SK-N-MC (cell line): Measurements from ENCODE around the gene TEKTIP1.
"Not testable (repeated sequence)": the region's sequence is repeated elsewhere in the genome, so short reads cannot be mapped to it uniquely, and the experiment has no call there.

Experiments
- DNase-seq: peaks from one replicate; pipeline ENCODE4 v3.0.0-alpha.2; 2011; ENCODE audit warnings: low read depth, low spot score
- H3K27ac ChIP-seq: fragments of 200-600 bp; sonication (generic); 2 replicates; pipeline ENCODE4 v1.5.1; 2016; ENCODE audit warnings: mixed run types
- H3K36me3 ChIP-seq: fragments of 200-600 bp; sonication (generic); 2 replicates; pipeline ENCODE4 v1.6.1; 2017; ENCODE audit warnings: antibody characterized with exemption, low read length, mixed read lengths; ENCODE audit not compliant: insufficient read depth
- H3K4me3 ChIP-seq: fragments of 200-600 bp; sonication (generic); 2 replicates; pipeline ENCODE4 v1.5.1; 2016
- H3K9ac ChIP-seq: fragments of 200-600 bp; sonication (generic); 2 replicates; pipeline ENCODE4 v1.8.0; 2017; ENCODE audit warnings: mixed run types, mixed read lengths; ENCODE audit not compliant: insufficient read length
- H3K9me3 ChIP-seq: fragments of 200-600 bp; sonication (generic); 2 replicates; pipeline ENCODE4 v1.6.1; 2017; ENCODE audit warnings: low read depth, mild to moderate bottlenecking, antibody characterized with exemption, low read length, moderate library complexity, mixed read lengths
- EZH2 ChIP-seq: fragments of 200-600 bp; sonication (generic); IDR thresholded peaks from one replicate; pipeline ENCODE4 v1.6.1; 2017; ENCODE audit warnings: antibody characterized with exemption
- FOXP2 ChIP-seq: optimal IDR thresholded peaks from 2 replicates; pipeline ENCODE3; 2011; ENCODE audit warnings: mild to moderate bottlenecking, moderate library complexity; ENCODE audit not compliant: insufficient read depth; ENCODE audit errors: extremely low read length, control extremely low read depth
- POLR2AphosphoS5 ChIP-seq: IDR thresholded peaks from 2 replicates; pipeline ENCODE4 v1.6.1; 2012; ENCODE audit warnings: mild to moderate bottlenecking, low read depth, low read length, borderline replicate concordance

Gene TEKTIP1

GRCh38 chr19:3506384-3507340 is 32.3 kb upstream of the TEKTIP1 start:
- DNase-seq: no peak
- Histone ChIP-seq H3K9me3 (no peaks in the 10 kb centered on the region), H3K36me3 (peaks cover 21% of the 10 kb centered on the region; the same call in 1 of the 2 replicates), H3K9ac (peak overlapping the region; percentile 96), H3K27ac (peak overlapping the region; percentile 50; the same call in 1 of the 2 replicates), H3K4me3 (peak overlapping the region; percentile 93)
- TF ChIP-seq FOXP2 (no peak), POLR2AphosphoS5 (no peak), EZH2 (no peak)

DNA sequence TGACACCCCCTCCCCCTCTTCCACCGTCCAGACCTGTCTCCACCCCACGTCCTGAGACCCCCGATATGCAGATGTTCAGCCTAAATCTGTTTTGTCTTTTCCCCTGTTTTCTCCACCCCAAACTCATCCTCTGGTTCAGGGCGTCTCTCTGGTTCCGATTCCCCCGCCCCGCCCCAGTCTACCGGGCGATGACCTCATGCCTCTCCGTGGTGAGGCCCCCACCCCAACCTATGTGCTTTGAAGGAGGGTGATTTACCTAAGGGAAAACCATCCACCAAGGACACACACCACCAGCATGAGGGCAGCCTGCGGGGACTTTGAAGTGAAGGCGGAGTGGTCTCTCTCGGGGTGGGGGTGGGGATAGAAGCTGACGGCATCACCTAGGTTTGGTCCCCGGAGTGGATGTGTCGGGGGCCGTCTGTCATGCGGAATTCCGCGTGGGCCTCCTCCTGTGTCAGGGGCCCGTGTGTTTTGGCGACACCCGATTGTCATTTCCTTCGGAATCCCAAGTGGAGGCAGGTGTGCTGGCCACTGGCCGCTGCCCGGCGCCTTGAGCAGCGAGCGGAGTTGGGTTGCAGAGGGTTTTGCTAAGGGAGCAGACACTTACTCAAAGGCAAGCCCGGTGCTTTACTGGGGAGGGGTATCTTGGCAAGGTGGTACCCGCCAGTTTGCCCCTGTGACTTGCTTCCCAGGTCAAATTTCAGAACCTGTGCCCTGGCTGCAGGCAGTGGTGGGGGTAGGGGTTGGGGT is 31.4 kb upstream of the TEKTIP1 start:
- no peak overlapping the region for H3K27ac ChIP-seq

DNA sequence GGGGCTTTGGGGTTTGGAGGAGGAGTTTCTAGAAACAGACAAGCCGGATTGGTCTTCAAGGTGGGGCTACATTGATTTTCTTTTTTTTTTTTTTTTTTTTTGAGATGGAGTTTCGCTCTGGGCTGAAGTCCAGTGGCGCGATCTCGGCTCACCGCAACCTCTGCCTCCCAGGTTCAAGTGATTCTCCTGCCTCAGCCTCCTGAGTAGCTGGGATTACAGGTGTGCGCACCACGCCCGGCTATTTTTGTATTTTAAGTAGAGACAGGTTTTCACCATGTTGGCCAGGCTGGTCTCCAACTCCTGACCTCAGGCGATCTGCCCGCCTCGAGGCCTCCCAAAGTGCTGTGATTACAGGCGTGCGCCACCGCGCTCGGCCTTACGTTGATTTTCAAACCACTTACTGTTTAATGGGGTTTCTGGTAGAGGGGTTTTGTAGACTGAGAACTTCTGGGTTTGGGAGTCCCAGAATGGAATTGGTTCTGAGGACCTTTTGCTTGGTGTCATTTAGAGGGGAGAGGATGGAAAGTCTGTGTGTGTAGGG is 30.8 kb upstream of the TEKTIP1 start:
- H3K4me3 ChIP-seq, H3K9ac ChIP-seq, DNase-seq, H3K27ac ChIP-seq, H3K9me3 ChIP-seq: not testable (repeated sequence)
- H3K36me3 ChIP-seq: peaks cover 21% of the 10 kb centered on the region; the same call in 1 of the 2 replicates

More for the DNA sequence above, 31.4 kb upstream of the TEKTIP1 start:
- no peak for DNase-seq
- H3K9me3 ChIP-seq: no peaks in the 10 kb centered on the region
- peak overlapping the region; percentile 96 for H3K9ac ChIP-seq
- H3K36me3 ChIP-seq: peaks cover 21% of the 10 kb centered on the region; the same call in 1 of the 2 replicates
- H3K4me3 ChIP-seq: peak overlapping the region; percentile 93
- no peak for TF ChIP-seq EZH2
- TF ChIP-seq FOXP2: no peak
- TF ChIP-seq POLR2AphosphoS5: no peak

- H3K4me3 ChIP-seq: no peak overlapping the region
- no peak overlapping the region for H3K9ac ChIP-seq
- TF ChIP-seq FOXP2: no peak
- TF ChIP-seq EZH2: no peak
- TF ChIP-seq POLR2AphosphoS5: no peak
- H3K36me3 ChIP-seq: peaks cover 21% of the 10 kb centered on the region; the same call in 1 of the 2 replicates
- no peaks in the 10 kb centered on the region for H3K9me3 ChIP-seq
- H3K27ac ChIP-seq: no peak overlapping the region
- DNase-seq: no peak
Measured at GRCh38 chr19:3508771-3509535, 30.0 kb upstream of the TEKTIP1 start.

- H3K36me3 ChIP-seq: peaks cover 21% of the 10 kb centered on the region; the same call in 1 of the 2 replicates
- no peak overlapping the region for H3K9ac ChIP-seq
- DNase-seq: no peak
Measured at GRCh38 chr19:3509566-3509989, 29.4 kb upstream of the TEKTIP1 start.

GRCh38 chr19:3510727-3511126 is 28.2 kb upstream of the TEKTIP1 start:
- Histone ChIP-seq H3K9me3 (no peaks in the 10 kb centered on the region), H3K36me3 (peaks cover 21% of the 10 kb centered on the region; the same call in 1 of the 2 replicates), H3K4me3 (no peak overlapping the region), H3K27ac (no peak overlapping the region), H3K9ac (no peak overlapping the region)
- TF ChIP-seq EZH2: no peak
- no peak for TF ChIP-seq POLR2AphosphoS5
- no peak for TF ChIP-seq FOXP2
- DNase-seq: no peak

More at GRCh38 chr19:3509566-3509989, 29.4 kb upstream of the TEKTIP1 start:
- Histone ChIP-seq H3K9me3 (no peaks in the 10 kb centered on the region), H3K4me3 (no peak overlapping the region), H3K27ac (no peak overlapping the region)
- TF ChIP-seq FOXP2: no peak
- TF ChIP-seq EZH2: no peak
- TF ChIP-seq POLR2AphosphoS5: no peak

DNA sequence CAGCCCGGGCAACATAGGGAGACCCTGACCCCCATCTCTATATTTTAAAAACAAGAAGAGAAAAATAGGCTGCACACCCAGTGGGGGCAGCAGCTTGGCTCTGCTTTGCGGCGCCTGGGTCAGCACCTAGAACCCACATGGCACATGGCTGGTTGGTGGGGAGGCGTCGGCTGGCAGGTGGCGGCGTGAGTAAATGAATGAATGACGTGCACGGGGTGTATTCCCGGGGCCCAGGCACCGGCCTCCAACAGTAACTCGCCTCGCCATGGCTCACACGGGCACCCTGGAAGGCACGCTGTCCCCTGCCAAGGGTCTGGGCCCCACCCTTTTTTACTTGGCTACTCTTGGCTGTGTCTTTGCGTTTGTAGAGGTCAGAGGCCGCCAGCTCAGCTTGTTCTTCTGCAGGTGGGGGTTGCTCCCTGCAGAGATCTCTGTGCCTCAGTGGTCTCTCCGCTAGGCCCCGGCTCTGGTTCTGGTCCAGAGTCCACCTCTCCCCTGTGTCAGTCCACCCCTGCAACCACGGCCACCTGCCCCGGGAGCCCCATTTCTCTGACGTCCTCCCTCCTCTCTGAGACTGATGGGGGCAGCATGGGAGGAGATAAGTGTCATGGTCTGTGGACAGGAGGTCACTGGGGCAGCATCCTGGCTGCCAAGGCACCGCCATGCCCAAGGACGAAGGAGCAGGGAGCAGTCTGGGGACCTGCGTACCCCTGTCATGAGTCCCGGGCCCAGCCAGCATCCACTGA is 27.3 kb upstream of the TEKTIP1 start:
- no peak for TF ChIP-seq FOXP2
- no peak overlapping the region for H3K9ac ChIP-seq
- no peak overlapping the region for H3K4me3 ChIP-seq
- no peak overlapping the region for H3K27ac ChIP-seq
- peaks cover 21% of the 10 kb centered on the region; the same call in 1 of the 2 replicates for H3K36me3 ChIP-seq
- DNase-seq: no peak
- H3K9me3 ChIP-seq: no peaks in the 10 kb centered on the region
